Neural cell (in vitro differentiated cells): ENCODE results near the gene RAP2A.

Experiments
- EZH2 ChIP-seq: fragments of 200-600, 300-800 bp; shearing (Covaris generic), sonication (generic); IDR thresholded peaks from 2 replicates; pipeline ENCODE4 v1.6.1; 2014; ENCODE audit warnings: antibody characterized with exemption, low read length, borderline replicate concordance, mild to moderate bottlenecking; ENCODE audit not compliant: insufficient read depth, poor library complexity, severe bottlenecking
- MXI1 ChIP-seq: fragments of 450-650 bp; conservative IDR thresholded peaks from 2 replicates; pipeline ENCODE4 v1.6.1; 2014; ENCODE audit warnings: antibody characterized with exemption, mild to moderate bottlenecking; ENCODE audit not compliant: poor library complexity, severe bottlenecking
- POLR2AphosphoS5 ChIP-seq: IDR thresholded peaks from 2 replicates; pipeline ENCODE4 v1.6.1; 2012
- RAD21 ChIP-seq: fragments of 450-650 bp; conservative IDR thresholded peaks from 2 replicates; pipeline ENCODE4 v1.6.1; 2014; ENCODE audit warnings: antibody characterized with exemption, mild to moderate bottlenecking, moderate library complexity
- TF ChIP-seq, protein P1 (sequence below): fragments of 450-650 bp; IDR thresholded peaks from 2 replicates; pipeline ENCODE4 v1.5.1; 2014; ENCODE audit warnings: antibody characterized with exemption, mild to moderate bottlenecking, moderate library complexity; ENCODE audit not compliant: poor library complexity, severe bottlenecking

DNA sequence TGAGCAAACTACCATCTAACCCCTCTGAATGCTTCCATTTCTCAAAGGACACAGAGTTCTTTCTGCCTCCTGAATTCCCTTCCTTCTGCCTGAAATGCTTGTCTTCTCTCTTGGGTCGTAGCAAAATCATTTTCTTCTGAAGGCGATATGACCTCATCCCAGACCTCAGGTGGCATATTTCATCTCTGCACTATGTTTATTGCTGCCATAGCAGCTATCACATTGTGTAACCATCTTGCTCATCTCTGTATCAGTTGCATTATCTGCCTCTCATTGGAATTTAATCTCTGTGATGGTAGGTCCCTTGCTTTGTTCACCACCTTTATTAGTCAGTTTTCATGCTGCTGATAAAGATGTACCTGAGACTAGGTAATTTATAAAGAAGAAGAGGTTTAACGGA, 32.5 kb upstream of the RAP2A start:
- TF ChIP-seq, protein P1, sequence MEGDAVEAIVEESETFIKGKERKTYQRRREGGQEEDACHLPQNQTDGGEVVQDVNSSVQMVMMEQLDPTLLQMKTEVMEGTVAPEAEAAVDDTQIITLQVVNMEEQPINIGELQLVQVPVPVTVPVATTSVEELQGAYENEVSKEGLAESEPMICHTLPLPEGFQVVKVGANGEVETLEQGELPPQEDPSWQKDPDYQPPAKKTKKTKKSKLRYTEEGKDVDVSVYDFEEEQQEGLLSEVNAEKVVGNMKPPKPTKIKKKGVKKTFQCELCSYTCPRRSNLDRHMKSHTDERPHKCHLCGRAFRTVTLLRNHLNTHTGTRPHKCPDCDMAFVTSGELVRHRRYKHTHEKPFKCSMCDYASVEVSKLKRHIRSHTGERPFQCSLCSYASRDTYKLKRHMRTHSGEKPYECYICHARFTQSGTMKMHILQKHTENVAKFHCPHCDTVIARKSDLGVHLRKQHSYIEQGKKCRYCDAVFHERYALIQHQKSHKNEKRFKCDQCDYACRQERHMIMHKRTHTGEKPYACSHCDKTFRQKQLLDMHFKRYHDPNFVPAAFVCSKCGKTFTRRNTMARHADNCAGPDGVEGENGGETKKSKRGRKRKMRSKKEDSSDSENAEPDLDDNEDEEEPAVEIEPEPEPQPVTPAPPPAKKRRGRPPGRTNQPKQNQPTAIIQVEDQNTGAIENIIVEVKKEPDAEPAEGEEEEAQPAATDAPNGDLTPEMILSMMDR = no peak
- TF ChIP-seq POLR2AphosphoS5 (no peak), EZH2 (no peak), MXI1 (no peak), RAD21 (no peak)
